Embryonic facial prominence (tissue), 1 donor: ENCODE measurements around the gene CDH26.
"Not testable (repeated sequence)": the region's sequence is repeated elsewhere in the genome, so short reads cannot be mapped to it uniquely, and the experiment has no call there.

ENCODE experiments used
- DNase-seq: peaks from one replicate; pipeline ENCODE4 v3.0.0-alpha.2; 2016; ENCODE audit errors: extremely low spot score

The CDH26 gene

DNA sequence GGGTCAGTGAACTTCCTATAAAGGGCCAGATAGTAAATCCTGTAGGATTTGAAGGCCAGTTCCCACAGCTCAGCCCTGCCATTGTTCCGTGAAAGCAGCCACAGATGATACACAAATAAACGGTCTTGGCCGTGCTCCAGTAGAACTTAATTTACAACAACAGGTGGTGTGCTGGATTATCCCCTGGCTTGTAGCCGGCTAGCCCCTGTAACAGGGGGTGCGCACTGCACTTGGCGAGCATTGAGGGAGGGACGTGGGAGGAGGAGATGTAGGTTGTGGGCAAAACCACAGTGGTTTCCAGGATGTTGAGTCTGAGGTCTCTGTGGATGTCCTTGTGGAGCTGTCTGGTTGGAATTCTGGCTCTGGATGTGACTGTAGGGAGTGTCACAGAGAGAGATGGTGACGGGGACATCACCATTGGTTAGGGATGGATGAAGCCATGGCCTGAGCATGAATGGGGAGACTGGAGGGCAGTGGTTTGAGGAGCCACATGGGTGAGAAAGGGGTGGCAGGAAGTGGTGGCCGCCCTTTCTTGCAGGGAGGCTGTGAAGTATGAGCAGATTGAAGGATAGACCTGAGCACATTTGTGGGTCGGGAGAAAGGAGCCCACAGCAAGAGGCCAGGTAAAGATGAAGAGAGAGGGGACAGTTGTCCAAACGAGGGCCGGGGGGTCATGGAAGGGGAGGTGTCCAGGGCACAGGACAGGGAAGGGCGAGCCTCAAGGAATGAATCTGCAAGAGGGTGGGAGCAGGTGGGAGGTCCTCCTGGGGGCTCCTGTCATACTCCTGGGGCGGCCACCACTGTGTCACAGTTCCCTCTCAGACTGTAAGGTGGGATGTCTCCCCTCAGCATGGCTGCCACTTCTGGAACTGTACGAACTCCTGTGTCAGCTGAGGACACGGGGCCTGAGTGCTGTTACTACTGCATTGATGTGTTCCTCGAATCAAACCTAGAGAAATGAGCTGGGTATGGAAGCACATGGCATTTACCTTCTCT, 53.6 kb downstream of the CDH26 start:
- no peak for DNase-seq

DNA sequence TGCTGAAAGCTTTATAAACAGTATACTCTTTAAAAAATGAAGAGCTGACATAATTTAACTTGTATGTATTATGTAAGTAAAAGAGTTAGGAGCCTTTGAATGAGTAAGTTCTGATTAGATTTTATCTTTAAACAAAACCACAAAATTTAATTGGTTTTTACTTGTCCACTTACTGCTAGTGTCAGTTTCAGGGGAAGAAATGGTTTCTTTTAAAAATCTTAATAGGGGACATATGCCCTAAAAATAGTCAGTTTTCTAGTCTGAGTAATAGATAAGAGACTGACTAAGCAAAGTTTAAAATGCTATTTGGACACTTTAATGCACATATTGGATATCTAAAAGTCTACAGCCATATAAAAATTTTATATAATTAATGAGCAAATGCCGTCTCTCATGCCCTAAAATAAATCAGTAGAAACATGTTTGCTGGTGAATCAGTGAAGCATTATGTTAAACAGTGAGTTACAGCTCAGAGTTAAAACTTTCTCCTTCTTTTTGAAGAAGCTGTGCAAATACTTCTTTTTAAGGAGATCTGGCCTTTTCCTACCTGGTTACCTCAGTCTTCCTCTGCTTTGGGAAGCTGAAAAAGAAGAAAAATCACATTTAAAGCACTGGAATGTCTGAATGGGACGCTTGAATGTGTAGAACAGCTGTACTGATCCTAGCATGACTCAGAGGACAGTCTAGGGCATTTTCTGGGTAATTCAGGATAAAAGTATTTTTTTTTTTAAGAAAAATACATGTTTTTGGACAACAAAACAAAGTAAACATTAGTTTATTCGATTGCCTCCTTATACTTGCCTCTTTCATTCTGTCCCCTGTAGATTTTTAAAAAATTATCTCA, 55.3 kb downstream of the CDH26 start:
- DNase-seq, result no peak

GRCh38 chr20:60016406-60016805, 58.2 kb downstream of the CDH26 start:
- DNase-seq, result no peak

DNA sequence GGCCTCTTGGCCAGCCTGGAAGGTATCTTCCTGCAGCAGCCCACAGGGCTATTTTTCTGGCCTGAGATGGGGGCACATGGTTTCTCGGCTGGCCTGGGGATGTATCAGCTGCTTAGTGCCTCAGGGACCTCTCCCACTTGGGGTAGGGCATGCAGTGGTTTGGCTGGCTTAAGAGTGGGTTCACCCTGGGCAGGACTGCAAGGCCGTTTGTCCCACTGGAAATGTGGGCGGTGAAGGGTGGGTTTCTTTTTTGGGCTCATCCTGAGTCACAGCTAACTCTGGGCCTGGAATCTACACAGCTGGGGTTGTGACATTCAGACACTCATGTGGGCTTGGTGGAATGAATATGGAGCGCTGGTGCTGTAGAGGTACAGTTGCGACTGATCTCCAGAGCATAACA, 62.0 kb downstream of the CDH26 start:
- DNase-seq, result no peak

GRCh38 chr20:60021104-60021503, 62.9 kb downstream of the CDH26 start:
- no peak for DNase-seq

DNA sequence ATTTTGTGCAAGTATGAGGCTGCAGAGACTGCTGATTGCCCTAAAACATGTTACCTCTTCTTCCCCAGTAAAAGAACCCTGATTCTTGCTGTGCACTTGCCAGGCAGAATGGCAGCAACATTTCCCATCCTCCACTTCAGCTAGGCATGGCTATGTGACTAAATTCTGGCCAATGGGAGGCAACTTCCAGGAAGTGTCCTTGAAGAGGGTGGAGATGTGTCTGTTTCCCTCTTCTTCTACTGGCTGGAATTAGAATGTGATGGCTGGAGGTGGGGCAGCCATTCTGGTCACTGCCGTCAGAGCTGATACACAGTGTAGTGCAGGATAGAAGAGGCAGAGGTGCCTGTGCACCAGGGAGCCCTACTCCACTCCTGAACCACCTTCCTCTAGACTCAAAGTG, 64.6 kb downstream of the CDH26 start:
- DNase-seq, result no peak

- no peak for DNase-seq
These were observed 66.0 kb downstream of the CDH26 start for GRCh38 chr20:60024245-60024644.

GRCh38 chr20:60024801-60025200, 66.6 kb downstream of the CDH26 start:
- no peak for DNase-seq

DNA sequence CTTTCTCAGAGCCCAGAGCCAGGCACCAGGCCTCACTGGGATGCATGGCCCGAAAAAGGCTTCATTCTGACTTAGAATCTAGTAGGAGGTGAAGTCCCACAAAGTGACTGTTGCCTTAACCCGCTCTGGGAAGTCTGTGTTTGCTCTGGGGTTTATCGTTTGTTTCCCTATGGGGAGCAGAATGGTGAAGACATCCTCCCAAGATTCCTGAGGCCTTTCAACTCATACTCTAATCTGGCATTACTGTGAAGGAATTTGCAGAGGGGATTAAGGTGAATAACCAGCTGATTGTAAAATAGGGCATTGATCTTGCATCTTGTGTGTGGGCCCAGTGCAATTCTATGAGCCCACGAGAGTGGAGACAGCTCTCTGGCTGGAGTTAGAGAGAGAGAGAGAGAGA, 67.8 kb downstream of the CDH26 start:
- DNase-seq, result no peak

DNA sequence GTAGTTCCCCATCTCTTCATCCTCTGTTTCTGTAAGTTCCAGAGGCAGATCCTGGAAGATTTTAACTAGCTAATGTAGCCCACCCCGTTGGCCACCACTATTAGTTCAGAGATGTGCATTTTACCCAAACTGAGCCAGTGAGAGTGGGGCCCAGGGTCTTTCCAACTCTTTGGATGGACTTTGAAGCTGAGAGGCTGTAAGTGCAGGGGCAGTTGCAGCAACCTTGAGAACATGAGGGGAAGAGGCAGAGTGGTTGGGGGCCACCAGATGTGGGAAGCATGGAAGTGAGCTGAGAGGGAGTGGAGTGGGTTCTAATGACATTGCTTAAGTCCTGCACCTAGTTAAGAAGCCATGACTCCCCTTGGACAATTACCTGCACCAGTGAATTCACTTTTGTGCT, 72.2 kb downstream of the CDH26 start:
- no peak for DNase-seq

GRCh38 chr20:60031107-60031506, 72.9 kb downstream of the CDH26 start:
- no peak for DNase-seq

DNA sequence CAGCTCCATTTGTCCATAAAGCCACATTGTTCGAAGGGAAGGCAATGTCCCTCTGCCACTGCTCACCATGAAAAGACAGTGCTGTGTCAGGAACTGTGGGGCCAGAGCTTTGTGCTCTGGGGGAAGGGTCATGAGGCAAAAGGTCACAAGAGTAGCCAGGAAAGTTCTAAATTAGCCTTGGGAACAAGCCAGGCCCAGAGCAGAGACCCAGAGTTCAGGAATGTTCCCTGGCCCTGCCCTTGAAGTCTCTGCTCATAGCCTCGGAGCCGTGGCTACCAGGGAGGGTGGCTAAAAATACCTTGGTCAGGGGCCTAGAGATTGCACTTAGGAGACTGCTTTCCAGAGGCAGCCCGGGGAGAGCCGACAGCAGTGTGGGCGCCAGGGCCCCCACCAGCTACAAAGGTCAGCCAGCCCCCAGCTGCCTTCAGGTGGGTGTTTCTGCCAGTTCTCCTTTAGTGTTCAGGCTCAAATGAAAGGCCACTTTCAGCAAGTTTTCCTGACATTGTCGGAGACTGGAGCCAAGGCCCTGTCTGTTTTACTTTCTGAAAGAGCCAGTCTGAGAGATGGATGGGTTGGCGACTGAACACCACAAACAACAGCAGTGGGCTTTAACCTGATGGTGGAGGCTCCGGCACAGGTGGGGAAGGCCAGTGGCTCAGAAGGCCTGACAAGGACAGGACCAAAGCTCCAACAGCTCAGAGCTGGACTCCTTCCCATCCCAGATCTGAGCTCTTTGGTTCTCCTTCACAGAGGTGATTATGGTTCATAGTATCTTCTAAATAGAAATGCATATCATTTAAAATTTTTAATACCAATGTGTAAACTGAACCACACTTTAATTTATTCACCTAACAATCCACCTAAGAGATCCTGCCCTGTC, 76.2 kb downstream of the CDH26 start:
- DNase-seq, result no peak

- DNase-seq, result no peak
These were observed 77.3 kb downstream of the CDH26 start for GRCh38 chr20:60035486-60035885.

GRCh38 chr20:60036346-60036745, 78.1 kb downstream of the CDH26 start:
- DNase-seq, result no peak

- DNase-seq, result no peak
These were observed 78.7 kb downstream of the CDH26 start for GRCh38 chr20:60036746-60037499.

- no peak for DNase-seq
These were observed 80.3 kb downstream of the CDH26 start for GRCh38 chr20:60038400-60039008.

- no peak for DNase-seq
These were observed 81.3 kb downstream of the CDH26 start for GRCh38 chr20:60039526-60039925.

DNA sequence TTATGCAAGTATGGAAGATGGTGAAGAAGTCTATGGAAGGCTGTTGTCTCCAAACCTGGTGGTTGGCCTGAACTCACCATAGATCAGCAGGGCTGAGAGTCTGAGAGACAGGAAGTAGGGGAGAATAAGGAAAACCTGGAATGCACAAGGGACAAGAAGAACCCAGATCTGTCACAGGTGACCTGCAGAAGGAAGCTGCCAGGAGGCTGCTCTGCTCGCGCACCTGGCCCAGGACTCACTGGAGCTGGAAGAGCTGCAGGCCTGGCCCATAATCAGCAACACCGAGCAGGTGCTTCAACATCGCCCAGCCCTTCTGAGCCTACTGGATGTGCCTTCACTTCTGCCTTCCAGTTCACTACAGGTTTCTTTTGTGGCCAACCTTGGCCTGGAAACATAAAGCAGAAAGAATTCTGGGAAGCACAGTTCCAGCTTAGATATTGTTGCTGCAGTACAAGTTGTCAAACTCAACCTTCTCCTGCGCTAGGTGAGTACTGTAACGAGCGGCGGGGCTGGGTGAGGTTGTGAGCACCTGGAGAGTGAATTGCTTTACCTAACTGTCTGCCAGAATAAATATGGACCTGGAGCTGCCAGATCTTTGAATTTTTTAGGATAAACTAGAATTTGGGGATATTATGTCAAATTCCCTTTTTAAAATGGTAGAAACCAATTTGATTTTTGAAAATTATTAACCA, 82.4 kb downstream of the CDH26 start:
- DNase-seq, result no peak

GRCh38 chr20:60041436-60042165, 83.4 kb downstream of the CDH26 start:
- DNase-seq, result not testable (repeated sequence)
